ENCODE data around the gene WNT7B.
A peak's percentile ranks its signal among the peaks of the same experiment; 100 is the strongest.

Gene WNT7B

GRCh38 chr22:45977003-45977411 lies at the start of gene WNT7B:
WNT7B (minus strand) TSS chr22:45977162; CDS start chr22:45976754, 408 bp downstream.
- no peak for DNase-seq

- no peak for DNase-seq
Measured at GRCh38 chr22:46025973-46026898, 49.3 kb upstream of the WNT7B start.

- DNase-seq, result no peak
Measured at GRCh38 chr22:46025225-46025972, 48.4 kb upstream of the WNT7B start.

GRCh38 chr22:46024136-46024840 lies 47.3 kb upstream of the WNT7B start:
- no peak for DNase-seq

DNA sequence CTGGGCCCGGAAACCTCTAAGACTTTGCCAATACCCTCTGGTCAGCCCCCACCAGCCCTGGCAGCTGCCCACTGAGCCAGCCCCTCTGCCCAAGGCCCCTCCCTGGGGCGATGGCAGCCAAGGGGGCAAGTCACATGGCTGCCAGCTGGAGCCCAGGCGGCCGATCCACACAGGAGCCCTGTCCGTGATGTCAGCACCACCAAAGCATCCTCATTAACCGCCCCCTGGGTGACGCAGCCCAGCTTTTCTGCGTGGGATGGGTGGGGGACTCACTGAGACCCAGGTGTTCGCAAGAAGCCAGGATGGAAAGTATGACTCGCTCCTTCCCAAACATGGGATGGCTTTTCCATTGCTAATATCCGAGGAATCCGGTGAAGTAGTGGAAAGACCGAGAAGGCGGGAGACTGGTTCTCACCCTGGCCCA lies 46.6 kb upstream of the WNT7B start:
- DNase-seq, result no peak

GRCh38 chr22:46022881-46023512 lies 46.0 kb upstream of the WNT7B start:
- no peak for DNase-seq

DNA sequence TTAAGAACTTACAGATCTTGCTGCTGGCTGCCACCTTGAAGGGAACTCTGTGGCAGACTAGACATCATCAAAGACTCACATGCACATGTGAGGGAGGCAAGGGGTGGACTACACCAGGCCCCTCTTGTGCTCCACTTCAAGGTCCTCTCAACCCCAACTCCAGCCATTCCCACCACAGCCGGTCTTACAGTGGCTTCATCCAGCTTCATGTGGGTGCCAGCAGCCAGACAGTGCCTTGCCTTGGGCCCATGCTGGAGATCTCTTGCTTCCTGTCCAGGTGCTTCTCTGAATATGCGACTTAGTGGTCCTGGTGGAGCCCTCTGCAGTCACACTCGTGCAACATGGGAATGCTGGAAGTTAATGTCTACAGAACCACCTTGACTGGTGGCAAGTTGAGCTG lies 44.6 kb upstream of the WNT7B start:
- no peak for DNase-seq

DNA sequence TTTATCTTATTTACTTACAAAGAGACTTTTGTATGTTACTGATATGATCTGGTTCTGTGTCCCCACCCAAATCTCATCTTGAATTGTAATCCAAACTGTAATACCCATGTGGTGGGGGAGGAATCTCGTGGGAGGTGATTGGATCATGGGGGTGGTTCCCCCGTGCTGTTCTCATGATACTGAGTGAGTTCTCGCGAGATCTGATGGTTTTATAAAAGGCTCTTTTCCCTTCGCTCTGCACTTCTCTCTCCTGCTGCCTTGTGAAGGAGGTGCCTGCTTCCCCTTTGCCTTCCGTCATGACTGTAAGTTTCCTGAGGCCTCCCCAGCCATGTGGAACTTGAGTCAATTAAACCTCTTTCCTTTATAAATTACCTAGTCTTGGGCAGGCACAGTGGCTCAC lies 42.4 kb upstream of the WNT7B start:
- no peak for DNase-seq

GRCh38 chr22:46018859-46019258 lies 41.9 kb upstream of the WNT7B start:
- no peak for DNase-seq

DNA sequence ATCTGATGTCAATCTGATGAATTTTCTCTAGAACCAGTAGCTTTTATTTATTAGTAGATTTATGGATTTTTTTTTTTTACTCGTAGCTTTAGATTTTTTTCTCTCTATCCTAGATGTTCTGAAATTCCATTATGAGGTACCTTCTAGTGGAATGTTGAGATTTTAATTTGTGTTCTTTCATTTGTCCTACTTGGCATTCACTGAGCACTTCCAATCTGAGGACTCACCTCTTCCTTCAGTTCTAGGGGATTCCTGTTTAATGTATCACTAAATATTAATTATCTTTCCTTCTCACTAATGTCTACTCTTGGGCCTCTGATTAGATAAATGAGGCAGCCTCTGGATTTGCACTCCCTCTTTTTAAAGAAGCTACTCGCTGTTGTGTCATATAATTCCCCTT lies 40.2 kb upstream of the WNT7B start:
- no peak for DNase-seq

- DNase-seq, result peak; percentile 77
Measured at GRCh38 chr22:46013460-46014416, 36.8 kb upstream of the WNT7B start.

DNA sequence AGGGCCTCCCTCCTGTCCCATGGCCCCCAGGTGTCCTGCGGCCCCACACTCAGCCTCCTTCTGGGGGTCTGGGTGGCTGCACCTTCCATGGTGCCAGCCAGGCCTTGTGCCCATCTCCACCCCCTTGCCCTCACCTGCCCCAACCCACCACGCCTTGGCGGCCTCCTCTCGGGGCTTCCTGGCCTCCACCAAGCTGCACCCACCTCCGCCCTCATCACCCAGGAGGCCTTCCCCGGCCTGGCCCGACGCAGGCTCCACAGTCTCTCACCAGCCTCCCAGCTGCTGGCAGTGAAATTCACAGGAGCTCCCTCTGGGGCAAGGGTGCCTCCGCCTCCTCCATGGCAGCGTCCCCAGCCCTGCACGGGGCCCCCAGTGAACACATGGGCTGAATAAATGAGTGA lies 35.9 kb upstream of the WNT7B start:
- no peak for DNase-seq

- no peak for DNase-seq
Measured at GRCh38 chr22:46012182-46012880, 35.4 kb upstream of the WNT7B start.

DNA sequence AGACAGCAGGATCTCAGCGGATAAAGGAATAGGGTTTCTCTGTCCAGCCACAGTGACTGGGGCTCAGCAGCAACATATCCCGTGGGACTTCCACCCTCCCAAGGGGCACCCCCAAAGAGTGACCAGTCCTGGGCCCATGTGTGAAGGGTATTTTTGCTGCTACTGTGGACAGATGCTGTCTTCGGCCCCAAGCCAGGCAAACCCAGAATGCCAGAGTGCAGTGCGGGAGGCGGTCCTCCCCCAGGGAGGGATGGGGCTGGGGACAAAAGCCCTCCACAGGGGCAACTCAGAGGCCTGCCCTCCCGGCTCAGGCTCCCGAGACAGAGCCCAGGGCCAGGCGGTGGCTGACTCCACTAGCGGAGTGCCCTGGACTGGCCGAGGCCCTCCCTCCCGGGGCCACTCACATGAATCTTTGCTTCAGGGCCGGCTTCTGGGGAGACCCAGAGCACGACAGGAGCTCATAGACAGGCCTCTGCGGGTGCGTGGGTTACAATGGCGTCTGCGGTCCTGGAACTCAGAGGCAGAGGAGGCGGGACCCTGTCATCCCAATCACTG lies 34.7 kb upstream of the WNT7B start:
- DNase-seq, result no peak

DNA sequence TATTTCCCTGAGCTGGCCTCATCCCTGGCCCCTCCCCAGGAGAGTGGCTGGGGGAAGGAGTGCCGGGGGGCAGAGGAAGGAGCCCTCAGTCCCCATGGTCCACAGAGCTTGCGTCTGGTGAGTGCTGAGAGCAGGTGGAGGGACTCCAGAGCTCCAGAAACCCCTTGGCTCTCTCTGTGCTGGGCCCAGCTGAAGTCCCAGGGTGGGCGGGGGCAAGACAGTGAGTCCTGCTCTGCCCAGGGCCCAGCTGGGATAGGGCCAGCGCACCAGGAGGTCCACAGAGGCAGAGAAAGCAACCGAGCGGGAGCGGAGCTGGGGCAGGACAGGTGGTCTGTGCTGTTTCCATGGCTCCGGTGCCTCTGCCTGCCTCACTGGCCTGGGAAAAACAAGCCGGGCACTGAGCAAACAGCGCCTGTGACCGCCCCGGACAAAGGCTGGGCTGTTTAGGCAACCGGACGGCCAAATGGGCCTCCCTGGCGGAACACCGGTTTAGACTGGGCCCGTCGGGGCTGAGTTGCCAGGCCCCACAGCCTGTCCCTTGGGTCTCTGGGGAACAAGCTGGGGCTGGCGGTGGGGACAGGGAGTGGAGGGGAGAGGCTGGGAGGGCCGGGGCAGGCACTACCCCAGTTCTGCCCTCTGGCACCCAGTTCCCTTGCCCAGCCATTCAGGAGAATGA lies 34.1 kb upstream of the WNT7B start:
- DNase-seq, result no peak

- no peak for DNase-seq
Measured at GRCh38 chr22:46010207-46010867, 33.4 kb upstream of the WNT7B start.

DNA sequence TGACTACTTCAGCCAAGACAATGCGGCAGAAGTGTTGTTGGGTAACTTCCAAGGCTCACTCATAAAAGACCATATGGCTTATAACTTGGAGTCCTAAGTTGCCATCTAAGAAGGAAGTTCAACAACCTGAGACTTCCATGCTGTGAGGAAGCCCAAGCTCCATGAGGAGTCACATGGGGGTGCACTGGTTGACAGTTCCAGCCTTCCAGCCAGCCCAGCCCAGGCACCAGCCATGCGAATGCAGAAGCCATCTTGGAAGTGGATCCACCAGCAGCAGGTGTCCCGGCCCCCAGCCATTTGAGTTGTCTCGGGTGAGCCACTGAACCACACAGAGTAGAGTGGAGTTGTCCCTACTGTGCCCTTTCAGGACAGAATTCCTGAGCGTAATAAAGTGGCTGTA lies 32.8 kb upstream of the WNT7B start:
- no peak for DNase-seq

DNA sequence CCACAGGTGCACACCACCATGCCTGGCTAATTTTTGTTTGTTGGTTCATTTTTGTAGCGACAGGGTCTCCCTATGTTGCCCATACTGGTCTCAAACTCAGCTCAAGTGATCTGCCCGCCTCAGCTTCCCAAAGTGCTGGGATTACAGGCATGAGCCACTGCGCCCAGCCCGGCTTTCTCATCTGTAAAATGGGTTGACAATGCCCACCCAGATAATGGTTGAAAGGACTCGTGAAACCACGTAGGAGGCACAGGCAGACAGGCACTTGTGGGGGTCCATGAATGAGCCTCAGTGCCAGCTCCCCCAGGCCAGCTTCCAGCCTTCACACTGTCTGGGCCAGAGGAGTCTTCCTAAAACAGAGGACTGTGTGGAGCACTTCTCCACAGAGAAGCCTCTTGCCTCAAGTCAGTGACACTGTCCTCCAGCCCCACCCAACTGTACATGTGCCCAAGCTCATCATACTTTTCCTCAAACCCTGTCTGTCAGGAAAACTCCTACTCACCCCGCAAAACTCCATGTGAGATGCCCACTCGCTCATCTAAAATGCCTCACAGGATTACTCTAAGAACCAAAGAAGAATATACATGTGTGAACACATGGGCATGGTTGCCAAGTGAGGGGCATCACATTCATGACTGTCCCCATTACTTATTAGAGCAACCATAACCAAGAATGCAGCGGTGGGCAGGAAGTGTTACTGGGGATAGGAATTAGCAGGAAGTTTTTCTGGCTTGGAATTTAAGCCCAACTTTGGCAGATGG lies 32.1 kb upstream of the WNT7B start:
- no peak for DNase-seq

DNA sequence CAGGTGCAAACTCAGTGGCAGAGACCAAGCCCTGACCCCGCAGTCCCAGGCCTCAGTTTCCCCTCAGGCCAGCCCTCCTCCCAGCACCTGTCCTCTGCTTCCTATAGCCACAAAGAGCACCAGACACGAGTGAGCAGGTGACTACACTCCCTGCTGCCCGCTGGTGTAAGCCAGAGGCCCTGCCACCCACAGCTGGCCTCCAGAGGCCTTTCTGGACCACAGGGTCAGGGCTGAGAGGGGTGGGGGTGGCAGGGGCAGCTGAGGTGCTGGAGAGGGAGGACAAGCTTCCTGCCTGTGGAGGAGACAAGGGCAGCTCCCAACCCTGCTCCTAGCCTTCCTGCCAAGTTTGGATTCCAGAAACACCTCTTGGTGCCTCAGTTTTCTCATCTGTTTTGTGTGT lies 31.3 kb upstream of the WNT7B start:
- no peak for DNase-seq
